Ecto neural progenitor cell (in vitro differentiated cells): Measurements from ENCODE around the gene HLA-DPA1.
A peak's percentile ranks its signal among the peaks of the same experiment; 100 is the strongest.

Experiments
- DNase-seq: peaks from one replicate; pipeline ENCODE4 v3.0.0-alpha.2; 2018; ENCODE audit warnings: low spot score

HLA-DPA1 gene

DNA sequence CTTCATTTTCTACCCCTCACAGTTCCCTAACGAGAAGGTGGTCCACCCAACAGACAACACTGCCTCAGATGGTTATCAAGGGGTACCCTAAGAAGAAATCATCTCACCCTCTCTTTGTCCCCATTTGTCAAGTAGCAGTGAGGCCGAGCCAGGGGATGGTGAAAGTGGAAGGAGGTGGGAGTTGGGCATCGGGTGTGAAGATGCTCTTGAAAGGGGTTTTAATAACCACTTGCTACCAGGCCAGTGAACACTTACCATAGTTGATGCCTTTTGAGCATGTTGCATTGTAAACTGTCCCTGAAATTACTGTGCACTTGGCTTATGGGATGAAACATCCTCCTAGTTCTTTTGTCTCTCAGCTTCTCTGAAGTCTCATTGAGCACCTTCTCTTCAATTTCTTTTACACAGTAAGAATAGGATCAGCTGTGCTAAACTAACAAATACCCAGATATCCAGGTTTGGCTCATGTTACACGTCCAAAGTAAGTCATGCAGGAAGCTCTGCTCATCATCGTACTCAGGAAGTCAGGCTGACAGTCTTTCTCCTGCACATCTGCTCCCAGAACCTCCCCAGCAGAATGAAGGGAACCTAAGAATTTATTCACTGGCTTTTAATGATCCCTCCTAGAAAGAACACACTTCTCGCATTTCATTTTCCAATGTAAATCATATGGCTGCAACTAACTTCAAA is 15.6 kb upstream of the HLA-DPA1 start:
- no peak for DNase-seq

DNA sequence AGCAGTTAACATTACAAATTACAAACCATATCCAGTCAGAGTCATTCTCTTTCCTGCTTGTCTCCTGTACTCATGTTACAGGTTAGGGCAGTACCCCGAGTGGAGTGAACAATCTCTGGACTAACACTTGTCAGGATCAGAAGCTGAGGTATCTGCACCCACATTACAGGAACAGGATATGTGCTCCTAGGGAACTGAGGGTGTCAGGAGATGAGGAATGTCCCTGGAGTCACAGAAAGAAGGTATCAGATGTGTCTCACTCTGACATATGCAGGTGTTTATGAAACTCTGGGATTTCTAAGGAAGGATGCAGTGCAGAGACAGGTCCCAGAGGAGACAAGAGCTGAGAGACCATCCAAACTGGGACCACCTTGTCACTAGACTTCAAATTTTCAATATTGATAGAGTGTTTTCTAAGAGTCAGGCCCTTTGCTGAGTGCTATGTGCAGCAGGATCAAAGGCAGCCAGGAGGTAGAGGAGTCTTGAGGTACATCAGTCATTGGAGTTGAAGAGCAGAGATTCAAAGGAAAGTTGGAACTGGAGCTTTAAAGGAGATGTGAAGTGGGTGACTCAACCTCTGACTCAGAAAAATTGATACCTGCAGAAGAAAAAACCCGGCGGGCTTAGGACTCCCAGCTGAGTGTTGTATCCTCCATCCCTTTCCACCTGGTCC is 14.9 kb upstream of the HLA-DPA1 start:
- DNase-seq, result no peak

- DNase-seq, result no peak
Observed at GRCh38 chr6:33085627-33086026, 12.2 kb upstream of the HLA-DPA1 start.

DNA sequence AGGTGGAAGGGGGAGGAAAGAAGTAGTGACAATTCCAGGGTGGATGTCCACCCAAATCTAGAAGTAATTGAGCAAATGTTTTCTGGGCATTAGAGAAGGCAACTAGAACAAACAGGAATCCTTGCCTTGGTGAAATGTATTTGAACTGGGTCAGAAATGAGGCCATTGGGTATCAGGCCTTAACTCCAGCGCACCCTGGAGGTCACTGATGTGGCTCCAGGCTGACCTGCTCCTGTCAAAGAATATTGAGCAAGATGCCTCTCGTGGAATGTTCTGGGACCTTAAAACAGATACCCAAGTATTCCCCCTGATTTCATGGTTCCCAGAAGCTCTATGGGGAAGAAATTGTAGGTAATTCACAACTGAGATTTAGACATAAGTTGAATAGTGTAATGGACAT is 9.3 kb upstream of the HLA-DPA1 start:
- DNase-seq, result peak; percentile 68

GRCh38 chr6:33081098-33081824 is 7.8 kb upstream of the HLA-DPA1 start:
- DNase-seq, result no peak

DNA sequence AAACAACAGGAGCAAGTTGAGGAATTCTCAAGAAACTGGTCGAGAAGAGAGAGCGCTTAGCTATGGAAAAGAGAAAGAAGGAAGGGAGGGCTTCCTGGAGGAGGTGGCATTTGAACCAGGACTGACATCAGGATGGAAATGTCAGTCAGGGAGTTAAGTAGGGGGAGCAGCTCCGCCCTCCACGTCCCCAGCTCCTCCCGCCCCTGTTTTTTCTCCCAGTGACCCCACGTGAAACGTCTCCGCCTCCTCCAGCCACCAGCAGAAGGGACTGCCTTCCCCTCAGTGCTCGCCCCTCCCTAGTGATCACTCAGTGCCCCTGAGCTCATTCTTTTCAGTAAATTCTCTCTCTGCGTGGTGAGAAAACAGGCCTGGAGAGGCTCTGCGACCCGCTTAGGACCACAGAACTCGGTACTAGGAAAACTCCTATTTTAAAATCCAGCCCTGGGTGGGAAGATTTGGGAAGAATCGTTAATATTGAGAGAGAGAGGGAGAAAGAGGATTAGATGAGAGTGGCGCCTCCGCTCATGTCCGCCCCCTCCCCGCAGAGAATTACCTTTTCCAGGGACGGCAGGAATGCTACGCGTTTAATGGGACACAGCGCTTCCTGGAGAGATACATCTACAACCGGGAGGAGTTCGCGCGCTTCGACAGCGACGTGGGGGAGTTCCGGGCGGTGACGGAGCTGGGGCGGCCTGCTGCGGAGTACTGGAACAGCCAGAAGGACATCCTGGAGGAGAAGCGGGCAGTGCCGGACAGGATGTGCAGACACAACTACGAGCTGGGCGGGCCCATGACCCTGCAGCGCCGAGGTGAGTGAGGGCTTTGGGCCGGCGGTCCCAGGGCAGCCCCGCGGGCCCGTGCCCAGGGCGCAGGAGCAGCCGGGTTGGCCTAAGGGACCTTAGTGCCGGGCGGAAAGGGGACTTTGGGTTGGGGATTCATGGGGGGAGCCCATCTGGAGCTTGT is 7.0 kb upstream of the HLA-DPA1 start:
- peak; percentile 82 for DNase-seq

- DNase-seq, result no peak
Observed at GRCh38 chr6:33079580-33079979, 6.1 kb upstream of the HLA-DPA1 start.

DNA sequence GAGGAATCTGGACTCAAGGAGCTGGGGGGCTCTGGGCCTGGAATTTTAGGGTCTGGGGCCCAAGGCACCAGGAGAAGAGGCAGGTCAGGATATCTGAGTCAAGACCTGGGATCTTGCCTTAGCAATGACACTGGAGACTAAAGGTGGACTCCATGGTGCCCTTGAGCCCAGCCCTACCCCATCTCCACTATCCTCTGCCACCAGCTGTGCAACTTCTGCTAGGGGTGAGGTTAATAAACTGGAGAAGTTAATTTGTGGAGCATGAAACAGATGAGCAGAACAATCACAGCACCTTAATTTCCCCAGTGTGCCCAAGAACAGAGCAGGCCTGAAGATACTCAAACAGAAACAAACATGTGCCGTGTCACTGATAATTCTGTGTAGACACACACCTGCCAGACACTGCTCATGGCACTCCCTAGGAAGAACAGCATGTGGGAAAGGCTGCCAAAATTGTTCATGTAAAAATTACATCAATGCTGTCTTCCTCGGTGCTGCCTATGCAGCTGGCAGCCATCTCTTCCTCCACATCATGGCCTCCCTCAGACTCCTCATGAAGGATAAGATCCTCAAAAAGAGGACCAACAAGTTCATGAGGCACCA is 5.6 kb upstream of the HLA-DPA1 start:
- no peak for DNase-seq

GRCh38 chr6:33078442-33078841 is 5.0 kb upstream of the HLA-DPA1 start:
- no peak for DNase-seq

- no peak for DNase-seq
Observed at GRCh38 chr6:33077908-33078307, 4.5 kb upstream of the HLA-DPA1 start.

DNA sequence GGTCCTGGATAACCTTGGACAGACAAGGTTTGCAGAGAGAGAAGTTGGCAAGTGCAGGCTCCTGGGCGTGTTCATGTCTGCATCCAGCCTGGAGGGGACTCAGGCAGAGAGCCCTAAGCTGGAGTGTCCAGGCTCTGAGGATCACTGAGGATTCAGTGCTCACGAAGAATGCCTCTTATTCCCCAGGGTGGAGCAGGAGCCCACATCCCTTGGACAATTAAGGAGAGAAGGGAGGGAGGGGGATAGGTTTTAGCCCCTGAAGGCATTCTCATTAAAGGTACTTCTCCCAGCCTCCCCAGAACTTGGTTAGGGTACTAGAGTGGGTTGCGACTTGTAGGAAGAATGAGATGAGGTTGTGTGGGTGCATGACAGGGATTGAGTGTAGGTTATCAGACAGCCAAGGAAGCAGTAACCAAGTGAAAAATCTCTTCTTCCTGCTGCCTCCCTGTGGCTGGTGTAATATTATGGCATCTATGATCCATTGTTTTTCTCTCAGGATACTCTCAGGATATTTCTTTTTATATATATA is 3.0 kb upstream of the HLA-DPA1 start:
- no peak for DNase-seq

DNA sequence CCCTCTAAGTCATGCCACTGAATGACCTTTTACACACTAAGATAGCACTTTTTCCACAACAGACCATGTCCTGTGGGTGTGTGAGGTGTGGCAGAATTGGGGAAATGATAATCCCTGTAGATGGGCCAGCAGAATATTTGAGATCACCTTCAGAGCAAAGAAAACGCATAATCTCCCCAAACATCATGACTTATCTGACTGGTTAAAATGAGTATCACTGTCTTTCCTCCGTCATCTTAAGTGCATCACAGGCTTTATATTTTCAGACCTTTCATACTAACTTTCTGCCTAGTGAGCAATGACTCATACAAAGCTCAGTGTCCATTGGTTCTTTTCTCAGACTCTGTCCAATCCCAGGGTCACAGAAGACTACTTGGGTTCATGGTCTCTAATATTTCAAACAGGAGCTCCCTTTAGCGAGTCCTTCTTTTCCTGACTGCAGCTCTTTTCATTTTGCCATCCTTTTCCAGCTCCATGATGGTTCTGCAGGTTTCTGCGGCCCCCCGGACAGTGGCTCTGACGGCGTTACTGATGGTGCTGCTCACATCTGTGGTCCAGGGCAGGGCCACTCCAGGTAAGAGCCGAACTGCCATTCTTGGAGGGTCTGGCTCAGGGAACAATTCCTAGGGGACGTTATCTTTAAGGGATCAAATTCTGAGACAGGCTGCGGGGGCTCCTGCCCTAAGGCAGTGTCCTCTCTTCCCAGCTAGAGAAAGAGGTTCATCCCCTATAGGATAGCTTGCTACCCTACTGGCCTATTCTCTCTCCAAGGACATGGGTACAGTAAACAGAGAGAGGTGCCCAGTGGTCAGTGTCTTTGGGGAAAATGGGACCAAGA is 2.3 kb upstream of the HLA-DPA1 start, which contains the start of gene HLA-DPB1:
TSS of gene HLA-DPB1 (plus strand) at position 423 of the 838 bp plus-strand sequence. CDS start at position 475, 52 bp downstream.
- DNase-seq, result no peak

GRCh38 chr6:33075208-33075567 is 1.7 kb upstream of the HLA-DPA1 start:
- DNase-seq, result no peak

- no peak for DNase-seq
Observed at GRCh38 chr6:33072508-33073100, 845 bp downstream of the HLA-DPA1 start.

GRCh38 chr6:33071569-33071968 is 1.9 kb downstream of the HLA-DPA1 start:
- DNase-seq, result no peak

DNA sequence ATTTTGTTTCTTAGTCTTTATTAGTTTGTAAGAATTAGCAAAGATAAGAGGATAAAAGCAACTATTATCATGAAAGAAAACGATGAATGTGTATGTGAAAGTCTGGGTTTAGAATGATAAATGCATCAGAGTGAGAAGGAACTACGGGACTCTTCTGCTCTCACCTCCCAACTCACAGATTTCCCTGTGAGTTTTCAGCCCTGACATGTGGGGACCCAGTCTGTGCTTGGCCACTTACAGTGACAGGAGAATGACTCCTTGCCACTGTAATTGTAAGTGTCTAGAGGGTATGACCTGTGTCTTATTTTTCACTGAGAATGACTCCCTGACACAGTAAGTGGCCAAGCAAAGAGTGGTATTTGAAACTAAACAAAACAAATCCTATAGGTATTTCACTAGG is 2.5 kb downstream of the HLA-DPA1 start:
- no peak for DNase-seq

- no peak for DNase-seq
Observed at GRCh38 chr6:33069021-33069738, 4.3 kb downstream of the HLA-DPA1 start.

- DNase-seq, result no peak
Observed at GRCh38 chr6:33066917-33067521, 6.4 kb downstream of the HLA-DPA1 start.

DNA sequence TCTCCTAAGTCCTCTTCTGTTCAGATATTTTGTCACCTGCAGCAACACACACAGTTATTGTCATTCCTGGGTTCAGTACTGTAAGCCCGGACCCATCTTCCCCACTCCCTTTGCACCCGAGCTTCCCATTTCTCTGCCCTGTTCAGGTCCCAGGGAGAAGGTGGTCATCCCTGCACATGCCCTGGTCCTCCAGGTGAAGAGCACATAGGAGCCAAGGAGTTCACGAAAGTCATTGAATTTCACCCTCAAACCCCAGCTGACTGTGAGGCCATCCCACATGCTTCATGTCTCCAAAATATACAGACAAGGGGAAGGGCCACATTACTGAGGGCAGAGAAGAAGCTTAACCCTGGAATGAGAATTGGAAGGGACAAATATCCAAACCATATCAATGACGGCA is 8.1 kb downstream of the HLA-DPA1 start:
- no peak for DNase-seq
